NCI-H748 treated with DMSO at 0.1 percent for 48 hours (cell line): Measurements from ENCODE around the gene ANKDD1A.

Experiments
- DNase-seq: peaks from one replicate; lab custom pipeline; 2025; lab: John Stamatoyannopoulos, UW

The ANKDD1A gene

DNA sequence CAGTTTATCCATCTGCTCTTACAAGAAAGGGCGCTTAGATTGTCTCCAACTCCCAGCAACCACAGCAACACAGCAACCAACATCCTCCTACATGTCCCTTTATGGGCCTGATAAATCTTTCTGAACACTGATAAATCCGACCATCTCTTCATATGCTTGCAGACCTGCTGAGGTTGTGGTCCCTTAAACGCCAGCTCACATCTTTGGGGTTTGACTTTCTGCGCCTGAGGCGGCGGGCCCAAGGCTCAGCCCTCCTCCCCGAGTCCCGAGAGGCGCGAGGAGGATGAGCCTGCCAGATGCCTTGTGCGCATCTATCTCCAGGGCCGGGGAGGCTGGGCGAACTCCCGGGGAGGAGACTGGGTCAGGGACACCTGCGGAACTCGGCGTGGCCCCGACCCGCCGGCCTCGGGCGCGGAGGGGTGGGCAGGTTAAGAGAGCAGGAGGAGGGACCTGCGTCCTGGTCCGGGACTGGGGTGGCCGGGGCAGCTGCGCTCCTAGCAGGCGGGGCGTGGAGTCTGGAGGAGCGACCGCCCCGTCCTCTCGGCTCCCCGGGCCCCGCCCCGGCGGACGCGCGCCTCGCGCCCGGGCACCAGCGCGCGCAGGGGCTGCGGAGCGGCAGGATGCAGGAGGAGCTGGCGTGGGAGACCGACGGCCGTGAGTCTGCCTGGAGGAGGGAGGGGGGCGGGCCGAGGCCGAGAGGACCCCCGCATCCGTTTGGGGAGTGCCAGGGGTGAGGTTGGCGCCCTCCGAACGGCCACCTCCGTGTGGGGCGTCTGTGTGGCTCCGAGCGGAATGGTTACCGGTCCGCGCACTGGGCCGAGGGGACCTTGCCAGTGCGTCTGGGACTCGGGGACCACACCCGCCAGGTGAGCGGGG is at the start of gene ANKDD1A:
Gene ANKDD1A (plus strand): TSS at position 592 of the 876 bp plus-strand sequence. CDS start 29 bp downstream, at position 621.
- DNase-seq = peak; percentile 26

DNA sequence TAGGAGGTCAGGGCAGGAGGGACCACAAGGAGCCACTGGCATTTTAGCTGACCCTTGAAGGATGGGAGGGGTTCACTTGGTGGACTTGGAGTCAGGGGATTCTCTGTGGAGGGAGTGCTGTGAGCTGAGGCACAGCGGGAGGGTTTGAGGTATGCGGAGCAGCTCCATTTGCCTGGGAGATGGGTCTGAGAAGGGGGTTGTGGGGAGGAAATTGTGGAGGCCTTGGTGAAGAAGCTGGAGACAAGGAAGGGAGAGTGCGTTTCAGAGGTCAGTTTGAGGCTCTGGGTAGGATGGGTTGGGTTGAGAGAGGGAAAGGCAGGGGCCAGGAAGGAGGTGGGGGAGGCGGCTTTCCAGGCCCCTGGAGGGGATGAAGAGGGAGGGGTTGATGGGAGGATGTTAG is 49.7 kb upstream of the ANKDD1A start:
- no peak for DNase-seq

DNA sequence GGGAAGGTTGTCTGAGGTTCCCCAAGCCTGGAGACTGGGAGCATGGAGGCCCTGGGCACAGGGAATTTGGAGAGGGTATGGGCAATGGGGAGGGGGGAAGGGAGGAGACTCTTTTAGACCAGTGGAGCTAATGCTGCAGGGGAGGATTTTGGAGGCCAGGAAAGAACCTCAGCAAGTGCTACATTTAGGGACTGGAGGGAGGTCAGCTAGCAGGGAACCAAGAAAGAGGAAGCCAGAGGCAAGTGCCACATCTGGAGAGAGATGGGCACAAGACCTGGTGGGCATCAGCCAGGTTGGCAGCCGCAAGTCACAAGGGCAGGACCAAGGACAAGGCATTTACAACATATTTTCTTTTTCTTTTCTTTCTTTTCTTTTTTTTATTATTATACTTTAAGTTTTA is 49.3 kb upstream of the ANKDD1A start:
- no peak for DNase-seq

DNA sequence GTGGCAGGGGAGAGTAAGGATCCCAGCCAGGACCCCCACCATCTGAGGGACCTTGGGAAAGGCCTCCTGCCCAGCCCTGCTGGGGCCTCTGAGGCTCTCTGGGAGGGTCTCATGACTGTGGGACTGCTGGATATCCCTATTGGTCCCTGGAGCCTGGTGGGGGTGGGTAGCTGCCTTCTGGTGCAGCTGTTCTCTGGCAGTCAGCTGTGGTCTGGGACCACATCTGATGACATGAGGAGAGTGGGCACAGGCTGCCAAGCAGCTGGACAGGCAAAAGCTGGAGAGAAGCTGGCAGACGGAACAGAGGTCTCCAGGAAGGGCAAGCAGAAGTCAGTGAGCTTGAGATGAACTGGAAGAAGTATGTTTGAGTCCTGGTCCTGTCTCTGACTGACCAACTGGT is 47.6 kb upstream of the ANKDD1A start:
- DNase-seq = no peak

DNA sequence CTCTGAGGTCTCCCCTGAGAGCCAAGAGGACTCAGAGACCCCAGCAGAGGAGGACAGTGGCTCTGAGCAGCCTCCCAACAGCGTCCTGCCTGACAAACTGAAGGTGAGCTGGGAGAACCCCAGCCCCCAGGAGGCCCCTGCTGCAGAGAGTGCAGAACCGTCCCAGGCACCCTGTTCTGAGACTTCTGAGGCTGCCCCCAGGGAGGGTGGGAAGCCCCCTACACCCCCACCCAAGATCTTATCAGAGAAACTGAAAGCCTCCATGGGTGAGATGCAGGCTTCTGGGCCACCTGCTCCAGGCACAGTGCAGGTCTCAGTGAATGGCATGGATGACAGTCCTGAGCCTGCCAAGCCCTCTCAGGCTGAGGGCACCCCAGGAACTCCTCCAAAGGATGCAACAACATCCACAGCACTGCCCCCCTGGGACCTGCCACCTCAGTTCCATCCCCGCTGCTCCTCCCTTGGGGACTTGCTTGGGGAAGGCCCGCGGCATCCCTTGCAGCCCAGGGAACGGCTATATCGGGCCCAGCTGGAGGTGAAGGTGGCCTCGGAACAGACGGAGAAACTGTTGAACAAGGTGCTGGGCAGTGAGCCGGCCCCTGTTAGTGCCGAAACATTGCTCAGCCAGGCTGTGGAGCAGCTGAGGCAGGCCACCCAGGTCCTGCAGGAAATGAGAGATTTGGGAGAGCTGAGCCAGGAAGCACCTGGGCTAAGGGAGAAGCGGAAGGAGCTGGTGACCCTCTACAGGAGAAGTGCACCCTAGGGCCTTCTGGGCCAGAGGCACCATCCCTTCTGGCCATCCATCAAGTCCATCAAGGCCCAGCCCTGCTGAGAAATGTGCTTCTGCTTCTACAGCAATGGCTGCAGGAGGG is 46.3 kb upstream of the ANKDD1A start:
- DNase-seq = no peak

DNA sequence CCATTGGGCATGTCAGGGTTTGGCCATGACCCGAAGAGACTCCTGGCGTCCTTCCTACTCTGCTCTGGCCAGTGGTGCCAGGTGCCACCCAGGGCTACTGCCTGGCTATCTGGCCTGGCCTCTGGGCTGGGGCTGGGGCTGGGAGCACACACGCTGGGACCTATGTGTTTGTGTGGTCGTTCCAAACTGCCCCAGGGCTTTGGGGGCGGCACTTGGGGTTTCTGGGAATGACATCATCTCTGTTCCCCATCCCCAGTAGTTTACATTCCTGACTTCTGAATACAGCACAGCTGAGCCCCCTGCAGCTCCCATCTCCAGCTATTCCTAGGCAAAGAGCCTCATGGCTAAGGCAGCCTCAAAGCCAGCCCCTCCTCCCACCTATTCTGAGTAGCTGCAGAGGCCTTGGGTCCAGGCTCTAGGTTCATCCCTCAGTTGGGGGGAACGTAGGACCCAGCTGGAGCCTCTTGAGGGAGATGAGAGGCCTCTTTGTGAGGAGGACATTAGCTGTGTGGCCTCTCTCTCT is 45.6 kb upstream of the ANKDD1A start:
- DNase-seq = no peak

DNA sequence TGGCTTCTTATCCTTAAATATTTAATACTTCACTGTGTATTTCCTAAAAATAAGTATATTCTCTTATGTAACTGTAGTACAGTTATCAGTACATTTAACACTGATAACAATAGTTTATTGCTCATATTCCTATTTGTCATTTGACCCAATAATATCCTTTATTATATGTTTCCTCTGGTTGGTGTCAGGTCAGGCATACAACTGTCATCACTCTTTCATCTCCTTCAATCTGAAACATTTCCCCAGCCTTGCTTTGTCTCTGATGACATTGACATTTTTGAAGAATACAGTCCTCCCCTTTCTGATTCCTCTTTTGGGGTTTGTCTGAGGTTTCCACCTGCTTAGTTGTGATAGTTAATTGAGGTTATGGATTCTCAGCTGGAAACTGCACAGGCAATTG is 42.2 kb upstream of the ANKDD1A start:
- DNase-seq = no peak

DNA sequence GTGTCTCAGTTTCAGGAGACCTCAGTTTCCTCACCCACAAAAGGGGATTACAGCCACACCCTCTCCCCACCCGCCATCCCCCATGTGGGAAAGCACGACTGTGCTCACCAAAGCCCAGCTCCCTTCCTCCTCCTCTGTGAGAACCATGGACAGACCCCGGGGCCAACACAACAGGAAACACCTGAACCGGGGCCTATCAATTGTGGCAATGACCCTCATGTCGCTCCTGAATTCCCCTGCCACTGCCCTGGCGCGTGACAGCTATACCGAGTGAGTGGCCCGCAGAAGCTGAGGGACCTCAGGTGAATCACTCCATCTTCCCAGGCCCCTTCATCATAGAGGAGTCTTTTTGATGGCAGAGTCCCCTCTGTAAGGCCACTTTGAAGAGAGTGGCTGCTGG is 41.3 kb upstream of the ANKDD1A start:
- DNase-seq = no peak

DNA sequence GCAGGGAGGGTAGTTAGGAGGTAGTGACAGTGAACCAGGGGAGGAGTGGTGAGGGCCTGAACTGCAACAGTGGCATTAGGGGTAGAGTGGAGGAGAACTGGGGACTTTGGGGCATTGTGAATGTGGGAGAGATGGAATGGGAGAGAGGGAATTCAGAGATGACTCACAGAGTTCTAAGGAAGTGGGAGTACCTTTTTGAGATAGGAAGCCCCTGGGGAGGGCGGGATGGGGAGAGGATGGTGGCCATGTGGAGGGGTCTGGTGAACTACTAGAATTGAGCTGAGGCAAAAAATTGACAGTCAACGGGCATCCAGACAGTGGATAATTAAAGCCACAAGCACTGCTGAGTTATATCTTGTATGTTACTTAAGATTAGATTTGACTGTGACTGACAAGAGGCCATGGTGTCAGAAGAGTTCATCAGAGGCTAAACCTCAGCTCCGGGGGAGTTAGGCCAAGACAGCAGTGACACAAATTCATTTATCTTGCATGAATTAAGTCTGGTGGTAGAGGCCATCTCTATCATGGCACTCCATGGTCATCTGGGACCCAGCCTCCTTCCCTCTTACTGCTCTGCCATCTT is 36.0 kb upstream of the ANKDD1A start:
- DNase-seq = no peak

DNA sequence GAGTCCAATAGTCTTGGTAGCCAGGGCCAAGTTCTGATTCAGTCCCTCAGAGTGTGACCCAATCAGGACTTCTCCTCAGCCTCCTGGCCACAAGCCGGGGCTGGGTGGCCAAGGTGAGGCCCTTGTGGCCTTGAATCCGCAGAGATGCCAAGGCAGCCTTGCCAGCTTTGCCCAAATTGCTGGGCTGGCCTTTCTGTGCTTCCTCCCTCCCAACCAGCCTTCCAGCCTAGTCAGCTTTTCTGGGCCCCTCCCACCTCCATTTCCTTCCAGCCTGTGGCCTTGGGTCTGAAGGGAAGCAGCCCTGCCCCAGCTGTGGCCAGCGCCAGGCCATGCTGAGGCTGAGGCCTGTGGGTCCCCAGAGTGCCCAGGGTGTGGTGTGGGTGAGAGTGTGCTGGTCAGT is 34.3 kb upstream of the ANKDD1A start:
- DNase-seq = no peak

DNA sequence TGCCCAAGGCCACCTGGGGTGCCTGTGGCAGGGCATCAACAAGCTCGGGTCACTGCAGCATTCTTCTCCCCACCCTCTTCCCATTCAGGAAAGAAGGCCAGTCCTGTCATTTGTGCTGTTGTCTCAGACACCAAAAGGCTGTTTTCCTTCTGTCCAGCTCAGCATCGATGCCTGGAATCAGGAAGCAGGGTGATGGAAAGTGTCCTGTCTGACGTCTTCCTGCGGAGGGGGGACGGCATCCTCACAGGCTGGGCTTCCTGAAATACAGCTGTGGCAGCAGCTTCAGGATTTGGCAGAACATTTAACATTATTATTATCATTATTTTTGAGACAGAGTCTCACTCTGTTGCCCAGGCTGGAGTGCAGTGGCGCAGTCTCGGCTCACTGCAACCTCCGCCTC is 33.0 kb upstream of the ANKDD1A start:
- DNase-seq = no peak

DNA sequence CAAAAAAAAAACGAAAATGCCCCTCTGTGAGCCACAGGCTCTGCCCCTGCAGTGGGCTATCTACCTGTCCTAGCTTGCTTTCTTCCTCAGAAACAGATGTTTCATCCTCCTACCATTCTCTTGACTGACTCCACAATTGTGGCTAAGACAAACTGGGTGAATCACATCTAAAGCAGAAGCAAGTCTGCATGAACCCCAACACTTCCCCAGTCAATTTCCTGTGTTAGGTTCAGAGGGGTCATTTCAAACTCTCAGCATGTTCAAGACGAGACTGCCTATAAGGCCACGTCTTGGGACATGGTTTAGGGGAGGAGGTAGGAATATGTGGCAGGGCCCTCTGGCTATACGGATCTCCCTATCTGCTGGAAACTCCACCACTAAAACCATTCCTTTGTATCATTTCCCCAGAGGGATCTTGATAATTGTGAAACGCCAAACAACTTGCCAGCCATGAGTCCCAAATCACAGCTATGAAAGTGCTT is 28.6 kb upstream of the ANKDD1A start:
- DNase-seq = no peak

DNA sequence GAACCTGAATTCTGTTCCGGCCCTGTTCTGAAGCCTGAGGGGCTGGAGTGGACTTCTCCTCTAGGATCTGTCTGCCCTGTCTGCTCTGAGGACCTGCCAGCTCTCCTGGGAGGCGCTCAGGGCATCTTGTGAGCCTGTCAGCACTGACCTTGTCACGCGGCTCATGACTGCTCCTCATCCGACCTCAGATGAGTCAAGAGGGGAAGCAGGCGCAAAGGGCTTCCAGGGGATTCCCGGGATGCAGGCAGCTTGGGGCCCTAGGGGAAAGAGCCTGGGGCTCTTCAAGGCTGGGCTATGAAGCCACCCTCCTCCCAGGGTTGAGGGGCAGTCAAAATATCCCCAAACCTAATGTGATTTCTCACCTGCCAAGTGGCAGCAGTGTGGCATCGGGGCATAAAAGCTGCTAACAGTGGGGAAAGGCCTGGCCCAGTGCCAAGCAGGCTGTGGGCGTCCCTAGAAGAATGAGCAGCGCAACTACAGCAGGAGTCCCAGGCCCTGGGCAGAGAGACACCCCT is 27.6 kb upstream of the ANKDD1A start:
- no peak for DNase-seq

DNA sequence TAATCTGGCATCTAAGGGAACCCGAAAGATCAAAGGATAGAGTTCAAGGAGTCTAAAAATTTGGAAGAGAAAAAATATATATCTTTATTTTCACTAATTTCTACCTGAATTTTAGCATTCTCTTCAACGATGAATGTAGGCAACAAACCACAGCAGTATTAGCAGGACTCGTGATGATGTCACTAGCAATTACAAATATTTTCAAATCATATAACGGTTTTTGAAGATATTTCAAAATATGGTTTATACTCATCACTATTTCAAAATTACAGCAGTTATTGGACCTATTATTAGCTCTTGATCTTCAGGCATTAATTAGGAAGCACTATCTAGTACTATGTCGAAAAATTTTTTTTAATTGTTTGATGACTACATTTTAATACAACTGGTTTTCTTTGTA is 27.0 kb upstream of the ANKDD1A start:
- DNase-seq = no peak

DNA sequence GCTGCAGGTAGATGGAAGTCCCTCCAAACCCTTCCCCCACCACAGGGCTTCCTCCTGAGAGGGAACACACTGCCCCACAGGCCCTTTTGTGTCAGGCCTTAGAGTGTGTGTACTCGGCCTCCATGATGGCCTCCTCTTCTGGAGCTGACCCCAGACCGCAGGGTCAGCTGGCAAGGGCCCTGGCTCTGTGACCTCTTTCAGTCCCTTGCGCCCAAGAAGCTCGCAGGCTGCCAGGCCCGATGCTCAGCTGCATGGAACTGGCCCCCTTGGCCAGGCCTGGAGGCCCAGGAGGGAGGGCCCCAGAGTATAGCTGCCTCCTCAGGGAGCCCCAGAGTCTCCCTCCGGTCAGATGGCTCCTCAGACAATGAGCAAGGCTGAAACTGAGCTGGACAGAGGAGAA is 23.4 kb upstream of the ANKDD1A start:
- DNase-seq = no peak

DNA sequence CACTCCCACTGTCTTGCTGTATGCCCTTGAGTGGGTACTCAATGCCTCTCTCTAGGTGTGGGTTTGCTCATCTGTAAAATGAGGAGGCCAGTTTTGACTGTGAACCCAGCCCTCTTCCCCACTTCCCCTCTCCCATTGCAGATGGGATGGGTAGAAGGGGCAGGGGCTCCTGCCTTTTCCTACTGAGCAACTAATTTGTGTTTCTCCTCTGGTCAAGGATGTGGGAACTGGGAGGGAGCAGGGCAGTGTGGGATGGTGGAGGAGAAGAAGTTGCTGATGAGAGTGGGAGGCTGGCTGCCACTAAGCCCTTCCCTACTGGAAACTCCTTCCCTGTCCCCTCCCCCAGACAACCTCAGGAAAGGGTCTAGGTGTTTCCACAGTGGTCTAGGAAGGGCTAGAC is 20.1 kb upstream of the ANKDD1A start:
- no peak for DNase-seq

DNA sequence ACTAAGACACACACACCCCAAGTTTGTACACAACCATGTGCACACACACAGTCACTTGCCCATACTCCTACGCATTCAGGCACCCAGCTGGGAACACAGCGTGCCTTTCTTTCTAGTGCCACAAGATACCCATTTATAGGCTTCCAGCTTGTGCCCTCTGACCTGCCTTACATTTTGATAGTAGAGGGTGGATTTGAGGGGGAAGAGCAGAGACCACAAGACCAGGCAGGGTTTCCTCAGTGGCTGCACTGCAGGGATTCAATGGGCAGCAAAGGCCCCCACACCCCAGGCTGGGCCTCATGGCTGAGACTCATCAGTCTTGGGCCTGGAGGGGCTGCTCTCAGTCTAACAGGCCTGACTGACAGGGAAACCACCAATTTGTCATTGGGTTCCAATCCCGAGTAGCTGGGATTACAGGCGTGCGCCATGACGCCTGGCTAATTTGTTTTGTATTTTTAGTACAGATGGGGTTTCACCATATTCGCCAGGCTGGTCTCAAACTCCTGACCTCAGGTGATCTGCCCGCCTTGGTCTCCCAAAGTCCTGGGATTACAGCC is 18.8 kb upstream of the ANKDD1A start:
- DNase-seq = no peak

DNA sequence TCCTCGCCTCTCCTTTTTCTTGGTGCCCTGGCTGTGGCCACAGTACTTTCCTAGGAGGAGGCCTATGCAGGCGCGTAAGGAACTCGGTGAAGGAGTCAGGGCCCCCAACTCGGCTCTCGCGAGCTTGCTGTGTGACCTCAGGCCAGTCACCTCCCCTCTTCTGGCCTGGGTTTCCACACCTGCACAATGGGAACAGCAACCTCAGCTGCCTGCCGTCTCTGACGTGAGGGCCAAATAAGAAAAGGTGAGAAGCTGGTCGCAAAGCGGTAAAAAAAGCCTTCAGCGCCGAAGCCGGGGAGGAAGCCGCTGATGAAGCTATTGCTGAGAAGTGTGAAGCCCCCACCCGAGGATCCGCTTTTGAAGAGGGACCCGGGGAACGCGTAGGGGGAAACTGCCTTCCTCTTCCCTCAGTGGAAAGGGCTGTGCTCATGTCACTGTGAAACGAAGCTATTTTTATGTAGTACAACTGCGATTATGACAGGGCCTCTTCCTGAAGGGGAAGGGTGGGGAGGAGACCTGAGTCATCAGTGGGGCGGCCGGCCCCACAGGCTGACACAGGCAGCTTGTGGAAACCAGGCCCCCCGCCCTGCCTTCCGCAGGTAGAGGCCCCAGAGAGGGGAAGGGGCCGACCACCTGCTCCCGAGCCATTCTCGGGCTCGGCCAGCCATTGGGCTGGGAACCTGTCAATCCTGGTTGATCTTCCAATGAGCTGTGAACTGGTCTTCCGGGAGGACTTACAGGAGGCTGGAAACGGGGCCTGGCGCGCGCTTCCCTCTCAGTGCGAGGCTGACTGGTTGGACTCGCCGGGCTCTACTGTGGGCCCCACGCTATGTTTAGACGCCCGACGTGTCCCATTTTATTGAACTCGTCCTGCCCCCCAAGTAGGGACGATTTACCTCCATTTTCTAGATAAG is 18.0 kb upstream of the ANKDD1A start:
- no peak for DNase-seq

DNA sequence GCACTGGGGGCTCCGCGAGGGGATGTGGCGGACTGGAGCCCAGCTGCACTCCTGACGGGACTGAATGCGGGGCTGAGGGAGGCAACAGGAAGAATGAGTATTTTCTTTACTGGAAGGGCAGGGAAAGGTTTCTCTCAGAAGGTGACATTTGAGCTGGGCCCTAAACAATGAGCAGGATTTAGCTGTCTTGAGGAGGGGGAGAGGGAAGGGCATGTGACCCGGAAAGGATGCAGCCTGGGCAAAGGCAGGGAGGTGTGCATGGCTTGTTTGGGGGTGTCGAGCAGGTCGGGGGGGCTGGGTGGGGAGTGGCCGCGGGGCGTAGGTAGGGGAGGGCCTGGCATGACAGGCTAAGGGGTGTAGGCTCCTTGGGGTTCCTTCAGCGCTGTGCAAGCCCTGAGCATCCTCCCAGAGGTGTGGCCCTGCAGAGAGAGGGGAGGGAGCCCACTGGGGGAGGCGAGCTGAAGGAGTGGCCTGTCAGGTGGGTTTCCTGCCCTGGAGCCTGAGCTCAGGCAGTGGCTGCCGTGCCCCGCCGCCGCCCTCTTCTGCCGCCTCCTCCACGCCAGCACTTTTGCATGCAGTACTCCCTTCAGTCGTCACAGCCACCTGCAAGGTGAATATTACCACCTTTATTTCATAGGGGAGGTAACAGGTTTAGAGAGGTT is 17.2 kb upstream of the ANKDD1A start:
- DNase-seq = no peak
